MCF 10A (cell line): ENCODE measurements around the gene ADGRF3. TPM values are rescaled to one million over a fixed set of nuclear protein-coding genes. Genes with fewer than 3 reads are reported as not detected.

Experiments used
- BruUV-seq: library from RNA; stranded (reverse); fragments of 400-500 nt; replicated peaks from 2 replicates; lab custom pipeline; 2021; lab: Mats Ljungman, UMichigan
- CTCF ChIA-PET: fragments of 300-600 bp; sonication (Branson Sonifier 250); formaldehyde crosslinking; extraction: SDS; loops from one replicate; lab custom pipeline; 2021; ENCODE audit warnings: antibody characterized with exemption, inconsistent platforms; lab: Yijun Ruan, JAX
- POLR2A ChIA-PET: fragments of 300-600, 350-650 bp; sonication (Branson Sonifier 250); formaldehyde crosslinking; extraction: SDS; loops from one replicate; lab custom pipeline; 2020; ENCODE audit warnings: antibody characterized with exemption, inconsistent platforms; lab: Yijun Ruan, JAX
- DNase-seq: peaks from one replicate; pipeline ENCODE4 v3.0.0-alpha.2; 2018; ENCODE audit not compliant: unreplicated experiment
- H3K27ac Mint-ChIP-seq: one replicate; pipeline ENCODE4 v1.8.0; 2022; ENCODE audit warnings: mild to moderate bottlenecking, low read depth, mixed read lengths; ENCODE audit not compliant: unreplicated experiment
- H3K27me3 Mint-ChIP-seq: one replicate; pipeline ENCODE4 v1.8.0; 2022; ENCODE audit warnings: mixed read lengths; ENCODE audit not compliant: insufficient read depth, unreplicated experiment
- H3K36me3 Mint-ChIP-seq: one replicate; pipeline ENCODE4 v1.8.0; 2022; ENCODE audit warnings: mild to moderate bottlenecking, moderate library complexity, mixed read lengths; ENCODE audit not compliant: insufficient read depth, unreplicated experiment
- H3K4me1 Mint-ChIP-seq: one replicate; pipeline ENCODE4 v1.8.0; 2022; ENCODE audit warnings: mixed read lengths; ENCODE audit not compliant: insufficient read depth, unreplicated experiment
- H3K4me3 Mint-ChIP-seq: one replicate; pipeline ENCODE4 v1.8.0; 2022; ENCODE audit warnings: mild to moderate bottlenecking, moderate library complexity, mixed read lengths; ENCODE audit not compliant: unreplicated experiment
- H3K9me3 Mint-ChIP-seq: one replicate; pipeline ENCODE4 v1.8.0; 2022; ENCODE audit warnings: mixed read lengths; ENCODE audit not compliant: unreplicated experiment
- intact Hi-C: fragments of 100-400 bp; cut with micrococcal nuclease; formaldehyde crosslinking; loops from 2 replicates; pipeline ENCODE4 v1.14.1; 2022
- total RNA-seq: library from RNA; stranded (reverse); gene quantifications from 2 replicates; pipeline ENCODE4 v1.2.3, GENCODE V29; 2022
- TF ChIP-seq, protein P1 (sequence below): fragments of 200-600 bp; IDR thresholded peaks from one replicate; pipeline ENCODE4 v1.8.0; 2022; ENCODE audit warnings: antibody characterized with exemption, mild to moderate bottlenecking; ENCODE audit not compliant: unreplicated experiment

ADGRF3 gene
- total RNA-seq, 1 experiment from 2014 or later = not detected

DNA sequence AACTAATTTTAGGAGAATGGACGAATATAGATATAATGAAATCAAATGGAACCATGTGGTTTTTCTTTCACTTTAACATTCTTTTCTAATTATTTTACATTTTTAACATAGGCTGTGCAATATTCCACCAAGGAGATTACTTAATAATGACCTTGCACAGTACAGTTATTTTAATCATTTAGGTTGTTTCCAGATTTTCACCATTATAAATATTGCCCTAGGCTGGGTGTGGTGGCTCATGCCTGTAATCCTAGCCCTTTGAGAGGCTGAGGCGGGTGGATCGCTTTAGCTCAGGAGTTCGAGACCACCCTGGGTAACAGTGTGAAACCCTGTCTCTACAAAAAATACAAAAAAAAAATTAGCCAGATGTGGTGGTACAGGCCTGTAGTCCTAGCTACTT, 40.6 kb upstream of the ADGRF3 start:
- Mint-ChIP-seq H3K27me3 (no peaks in the 10 kb centered on the region), H3K4me3 (no peak overlapping the region), H3K4me1 (peaks cover 6% of the 10 kb centered on the region), H3K9me3 (no peaks in the 10 kb centered on the region), H3K36me3 (peaks cover 73% of the 10 kb centered on the region), H3K27ac (peak overlapping the region; percentile 63)
- intact Hi-C loops = no loop called here
- no TSS peak for BruUV-seq
- POLR2A ChIA-PET = interaction anchor here (1.0 kb wide), 1 partner anchor 13 kb away, joined by 4 read pairs; no protein-coding TSS in a partner anchor
- TF ChIP-seq, protein P1, sequence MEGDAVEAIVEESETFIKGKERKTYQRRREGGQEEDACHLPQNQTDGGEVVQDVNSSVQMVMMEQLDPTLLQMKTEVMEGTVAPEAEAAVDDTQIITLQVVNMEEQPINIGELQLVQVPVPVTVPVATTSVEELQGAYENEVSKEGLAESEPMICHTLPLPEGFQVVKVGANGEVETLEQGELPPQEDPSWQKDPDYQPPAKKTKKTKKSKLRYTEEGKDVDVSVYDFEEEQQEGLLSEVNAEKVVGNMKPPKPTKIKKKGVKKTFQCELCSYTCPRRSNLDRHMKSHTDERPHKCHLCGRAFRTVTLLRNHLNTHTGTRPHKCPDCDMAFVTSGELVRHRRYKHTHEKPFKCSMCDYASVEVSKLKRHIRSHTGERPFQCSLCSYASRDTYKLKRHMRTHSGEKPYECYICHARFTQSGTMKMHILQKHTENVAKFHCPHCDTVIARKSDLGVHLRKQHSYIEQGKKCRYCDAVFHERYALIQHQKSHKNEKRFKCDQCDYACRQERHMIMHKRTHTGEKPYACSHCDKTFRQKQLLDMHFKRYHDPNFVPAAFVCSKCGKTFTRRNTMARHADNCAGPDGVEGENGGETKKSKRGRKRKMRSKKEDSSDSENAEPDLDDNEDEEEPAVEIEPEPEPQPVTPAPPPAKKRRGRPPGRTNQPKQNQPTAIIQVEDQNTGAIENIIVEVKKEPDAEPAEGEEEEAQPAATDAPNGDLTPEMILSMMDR = no peak
- DNase-seq = no peak
- CTCF ChIA-PET = no interaction called here

DNA sequence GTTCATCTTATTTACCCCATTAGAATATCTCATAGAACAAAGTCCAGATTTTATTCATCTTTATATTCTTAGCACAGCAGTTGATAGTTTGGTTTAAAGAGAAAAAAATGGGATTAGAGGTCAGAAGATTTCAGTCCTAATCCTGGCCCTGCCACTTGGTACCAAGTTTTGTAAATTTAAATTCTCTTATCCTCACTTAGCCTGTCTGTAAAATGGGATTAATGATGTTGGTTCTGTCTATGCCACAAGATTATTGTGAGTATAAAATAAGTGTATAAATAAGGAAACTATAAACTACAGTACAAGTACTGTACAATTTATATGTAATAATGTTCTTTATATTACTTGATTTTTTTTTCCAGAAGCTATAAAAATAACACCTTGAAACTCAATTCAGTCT, 38.0 kb upstream of the ADGRF3 start:
- POLR2A ChIA-PET = interaction anchor here (0.7 to 2.7 kb wide), 4 partner anchors 8 to 38 kb away, joined by 3 to 11 read pairs (median 4); partner anchors contain the start of genes ADGRF3 and SELENOI
- CTCF ChIA-PET = interaction anchor here (0.5 kb wide), 1 partner anchor 32 kb away, joined by 5 read pairs; no protein-coding TSS in a partner anchor

DNA sequence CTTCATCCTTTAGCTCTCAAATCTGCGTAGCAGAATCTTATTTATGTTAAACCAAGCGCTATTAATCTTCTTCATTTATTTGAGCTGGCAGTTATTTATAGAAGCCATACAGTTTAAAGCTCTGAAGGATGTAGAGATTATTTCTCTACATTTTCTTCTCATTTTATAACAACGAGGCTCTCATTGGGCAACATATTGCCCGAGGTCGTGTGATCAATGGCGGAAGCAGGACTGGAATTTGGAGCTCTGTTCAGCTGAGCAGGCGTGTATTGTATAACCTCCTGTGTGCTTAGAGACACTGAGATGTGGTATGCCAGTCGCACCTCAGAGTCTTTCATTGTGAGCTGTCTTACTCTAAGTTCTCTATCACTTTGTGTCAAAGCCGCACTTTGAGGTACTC, 37.6 kb upstream of the ADGRF3 start:
- intact Hi-C loops = no loop called here
- TF ChIP-seq, protein P1 = no peak
- POLR2A ChIA-PET = interaction anchor here (0.7 to 2.7 kb wide), 3 partner anchors 9 to 38 kb away, joined by 4 to 11 read pairs (median 4); partner anchors contain the start of genes ADGRF3 and SELENOI
- CTCF ChIA-PET = interaction anchor here (0.5 to 0.7 kb wide), 2 partner anchors 29 to 31 kb away, joined by 4 to 5 read pairs; no protein-coding TSS in a partner anchor
- no TSS peak for BruUV-seq
- Mint-ChIP-seq H3K27me3 (no peaks in the 10 kb centered on the region), H3K4me1 (peaks cover 6% of the 10 kb centered on the region), H3K27ac (no peak overlapping the region), H3K9me3 (no peaks in the 10 kb centered on the region), H3K4me3 (no peak overlapping the region), H3K36me3 (peaks cover 66% of the 10 kb centered on the region)
- no peak for DNase-seq

More for the DNA sequence above, 38.0 kb upstream of the ADGRF3 start:
- BruUV-seq = no TSS peak
- Mint-ChIP-seq H3K9me3 (no peaks in the 10 kb centered on the region), H3K27me3 (no peaks in the 10 kb centered on the region), H3K27ac (no peak overlapping the region), H3K4me3 (no peak overlapping the region), H3K4me1 (peaks cover 6% of the 10 kb centered on the region), H3K36me3 (peaks cover 70% of the 10 kb centered on the region)
- TF ChIP-seq, protein P1 = no peak
- intact Hi-C loops = no loop called here
- DNase-seq = no peak

DNA sequence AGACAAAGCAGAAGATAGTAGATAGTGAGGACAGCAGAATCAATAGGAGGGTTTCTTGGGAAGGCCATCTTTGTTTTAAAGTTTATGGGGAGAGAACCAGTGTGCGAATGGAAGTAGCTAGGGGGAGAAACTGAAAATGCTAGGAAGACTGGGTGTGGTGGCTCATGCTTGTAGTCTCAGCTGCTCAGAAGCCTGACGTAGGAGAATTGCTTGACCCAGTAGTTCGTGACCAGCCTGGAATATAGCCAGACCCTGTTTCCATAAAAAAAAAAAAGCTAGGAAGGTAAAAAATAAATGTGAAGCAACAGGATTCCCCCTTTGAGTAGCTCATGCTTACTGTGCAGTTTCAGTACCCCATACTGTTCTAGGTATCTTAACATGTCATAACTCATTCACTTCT, 36.0 kb upstream of the ADGRF3 start:
- Mint-ChIP-seq H3K27ac (peak overlapping the region; percentile 14), H3K27me3 (no peaks in the 10 kb centered on the region)

More for the DNA sequence above, 36.0 kb upstream of the ADGRF3 start:
- Mint-ChIP-seq H3K36me3 (peaks cover 60% of the 10 kb centered on the region), H3K4me3 (no peak overlapping the region), H3K4me1 (peaks cover 6% of the 10 kb centered on the region), H3K9me3 (no peaks in the 10 kb centered on the region)
- CTCF ChIA-PET = interaction anchor here (1.6 kb wide), 1 partner anchor 36 kb away, joined by 3 read pairs; the partner anchor contains the start of gene ADGRF3
- BruUV-seq = no TSS peak
- intact Hi-C loops = no loop called here
- TF ChIP-seq, protein P1 = no peak
- POLR2A ChIA-PET = no interaction called here
- no peak for DNase-seq
